Measurements from ENCODE around the gene RNF112. TPM values are rescaled to one million over a fixed set of nuclear protein-coding genes. Genes with fewer than 3 reads are reported as not detected.

RNF112 gene
- total RNA-seq, 6 experiments from 2014 or later: 0.12 to 0.86 (median 0.54) TPM

- ATAC-seq: peak; percentile 91 to 97 (median 94)
- H3K36me3 ChIP-seq: peaks cover 0 to 15% (median 6%) of the 10 kb centered on the region in 4 donors
- 0% methylated on average over 13 of the region's 67 CpGs for WGBS (ENCODE audit: insufficient coverage, low coverage, low lambda C conversion rate, missing lambda C conversion rate)
These were observed 33.2 kb upstream of the RNF112 start for GRCh38 chr17:19377602-19378415.

GRCh38 chr17:19378416-19379360 lies 32.3 kb upstream of the RNF112 start, which contains the start of gene MAPK7:
Gene MAPK7 (plus strand): TSS chr17:19378498. CDS start chr17:19378901, 403 bp downstream.
- Histone ChIP-seq H3K36me3 (peaks cover 0 to 24% (median 6%) of the 10 kb centered on the region in 4 donors), H3K27ac (peak within 1 kb of the TSS; percentile 86 to 94 (median 92)), H3K4me3 (peak within 1 kb of the TSS; percentile 65 to 86 (median 85)), H3K27me3 (no peaks in the 10 kb centered on the region), H3K9me3 (no peaks in the 10 kb centered on the region), H3K4me1 (peaks cover 0 to 15% (median 7%) of the 10 kb centered on the region in 4 donors)
- TF ChIP-seq, protein P1, sequence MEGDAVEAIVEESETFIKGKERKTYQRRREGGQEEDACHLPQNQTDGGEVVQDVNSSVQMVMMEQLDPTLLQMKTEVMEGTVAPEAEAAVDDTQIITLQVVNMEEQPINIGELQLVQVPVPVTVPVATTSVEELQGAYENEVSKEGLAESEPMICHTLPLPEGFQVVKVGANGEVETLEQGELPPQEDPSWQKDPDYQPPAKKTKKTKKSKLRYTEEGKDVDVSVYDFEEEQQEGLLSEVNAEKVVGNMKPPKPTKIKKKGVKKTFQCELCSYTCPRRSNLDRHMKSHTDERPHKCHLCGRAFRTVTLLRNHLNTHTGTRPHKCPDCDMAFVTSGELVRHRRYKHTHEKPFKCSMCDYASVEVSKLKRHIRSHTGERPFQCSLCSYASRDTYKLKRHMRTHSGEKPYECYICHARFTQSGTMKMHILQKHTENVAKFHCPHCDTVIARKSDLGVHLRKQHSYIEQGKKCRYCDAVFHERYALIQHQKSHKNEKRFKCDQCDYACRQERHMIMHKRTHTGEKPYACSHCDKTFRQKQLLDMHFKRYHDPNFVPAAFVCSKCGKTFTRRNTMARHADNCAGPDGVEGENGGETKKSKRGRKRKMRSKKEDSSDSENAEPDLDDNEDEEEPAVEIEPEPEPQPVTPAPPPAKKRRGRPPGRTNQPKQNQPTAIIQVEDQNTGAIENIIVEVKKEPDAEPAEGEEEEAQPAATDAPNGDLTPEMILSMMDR (IDR thresholded peaks at IDR 0.05): no peak
- TF ChIP-seq POLR2A (IDR thresholded peaks at IDR 0.05): no peak
- intact Hi-C loops (cut with DNase I): no loop called here
- ATAC-seq (peak in 1 of 4 donors; percentile 2), DNase-seq (peak in 1 of 3 donors; percentile 59)
- WGBS (ENCODE audit: insufficient coverage, low coverage, low lambda C conversion rate, missing lambda C conversion rate): 16% methylated on average over 14 of the region's 69 CpGs

More at GRCh38 chr17:19377602-19378415, 33.2 kb upstream of the RNF112 start:
- no peaks in the 10 kb centered on the region for H3K9me3 ChIP-seq
- H3K4me1 ChIP-seq: peaks cover 0 to 15% (median 7%) of the 10 kb centered on the region in 4 donors
- H3K27ac ChIP-seq: peak overlapping the region; percentile 86 to 94 (median 92)
- DNase-seq: peak; percentile 99 to 100 (median 99)
- intact Hi-C loops (cut with DNase I): no loop called here
- TF ChIP-seq, protein P1 (IDR thresholded peaks at IDR 0.05): peak in 2 of 4 donors; percentile 7 to 22
- peak; percentile 78 for TF ChIP-seq POLR2A (IDR thresholded peaks at IDR 0.05)
- H3K4me3 ChIP-seq: peak overlapping the region; percentile 65 to 86 (median 85)
- H3K27me3 ChIP-seq: no peaks in the 10 kb centered on the region

GRCh38 chr17:19379361-19380065 lies 31.5 kb upstream of the RNF112 start:
- H3K36me3 ChIP-seq: peaks cover 0 to 24% (median 6%) of the 10 kb centered on the region in 4 donors
- H3K4me3 ChIP-seq: peak overlapping the region in 2 of 3 donors; percentile 65 to 85
- H3K9me3 ChIP-seq: no peaks in the 10 kb centered on the region
- WGBS (ENCODE audit: insufficient coverage, low coverage, low lambda C conversion rate, missing lambda C conversion rate): 68% methylated on average over 4 of the region's 13 CpGs
- ATAC-seq (no peak), DNase-seq (peak in 1 of 3 donors; percentile 38)
- TF ChIP-seq, protein P1 (IDR thresholded peaks at IDR 0.05): no peak
- TF ChIP-seq POLR2A (IDR thresholded peaks at IDR 0.05): no peak
- peaks cover 0 to 15% (median 7%) of the 10 kb centered on the region in 4 donors for H3K4me1 ChIP-seq
- H3K27me3 ChIP-seq: no peaks in the 10 kb centered on the region
- no peak overlapping the region for H3K27ac ChIP-seq
- intact Hi-C loops (cut with DNase I): no loop called here

Measured in right lobe of liver (tissue), 6 donors.